HepG2 (cell line): ENCODE results near the gene ARHGEF4. TPM values are rescaled to one million over a fixed set of nuclear protein-coding genes. Genes with fewer than 3 reads are reported as not detected.

ENCODE experiments used
- FIP1L1 ChIP-seq: fragments of 200-400 bp; formaldehyde crosslinking; IDR thresholded peaks from 2 replicates; pipeline ENCODE4 v1.6.1; 2018; ENCODE audit warnings: low read depth, mild to moderate bottlenecking, low read length, moderate library complexity, borderline replicate concordance; ENCODE audit not compliant: insufficient read depth
- polyA plus RNA-seq, 8 experiments: library from polyadenylated mRNA; depleted of rRNA in 3 of 8; stranded (reverse) in 7 of 8; unstranded in 1 of 8; fragments of >200 nt; fragmentation: Illumina TruSeq in 4 of 8; extraction: Trizol in 4 of 8; gene quantifications; 2 replicates each; pipeline versions ENCODE4 v1.2.1 to v1.2.3, GENCODE V29; 2011 to 2016; ENCODE audit warnings: low read depth in 4 of 8, missing spikeins in 1 of 8, mixed read lengths in 1 of 8; ENCODE audit not compliant: insufficient read depth in 1 of 8
- total RNA-seq, 5 experiments: library from RNA; depleted of rRNA; stranded (reverse); fragments of >200 nt; fragmentation: Illumina TruSeq; extraction: Trizol; gene quantifications; 2 replicates each; pipeline ENCODE4 v1.2.3, GENCODE V29; 2016; ENCODE audit warnings: low read depth in 1 of 5
- TF ChIP-seq, protein P1 (sequence below): sonication (generic); formaldehyde crosslinking; IDR thresholded peaks from 2 replicates; pipeline ENCODE4 v1.4.0; 2020; ENCODE audit warnings: missing genetic modification reagents, borderline replicate concordance
- TF ChIP-seq, protein P2 (sequence below): sonication (generic); formaldehyde crosslinking; IDR thresholded peaks from 2 replicates; pipeline ENCODE4 v1.5.0; 2020; ENCODE audit warnings: missing genetic modification reagents
- TF ChIP-seq, protein P3 (sequence below): sonication (generic); formaldehyde crosslinking; IDR thresholded peaks from 2 replicates; pipeline ENCODE4 v1.4.0; 2020; ENCODE audit warnings: missing genetic modification reagents

ARHGEF4 gene
- total and polyA plus RNA-seq, 2 of the 13 experiments (the other 11 are each of a cell fraction or from before 2014, with no cell fraction given), result 0.11 to 0.13 TPM

DNA sequence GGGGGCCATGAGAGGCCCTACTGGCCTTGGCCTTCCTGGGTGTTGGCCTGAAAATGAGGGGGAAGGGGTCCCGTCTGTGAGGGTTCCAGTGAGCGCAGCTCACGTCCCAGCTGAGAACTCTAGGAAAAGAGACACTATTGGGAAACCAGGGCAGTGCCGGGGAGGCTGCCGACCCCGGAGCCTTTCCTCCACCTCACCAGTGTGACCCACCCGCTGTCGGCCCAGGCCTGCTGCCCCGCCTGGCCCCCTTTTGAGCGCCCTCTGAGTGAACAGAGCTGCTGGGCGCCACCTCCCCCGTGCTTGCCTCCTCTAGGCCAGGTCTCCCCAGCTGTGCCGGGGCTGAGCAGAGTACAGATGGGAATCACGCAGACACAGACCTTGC, 17.5 kb upstream of the ARHGEF4 start (continued):
- TF ChIP-seq, protein P1, sequence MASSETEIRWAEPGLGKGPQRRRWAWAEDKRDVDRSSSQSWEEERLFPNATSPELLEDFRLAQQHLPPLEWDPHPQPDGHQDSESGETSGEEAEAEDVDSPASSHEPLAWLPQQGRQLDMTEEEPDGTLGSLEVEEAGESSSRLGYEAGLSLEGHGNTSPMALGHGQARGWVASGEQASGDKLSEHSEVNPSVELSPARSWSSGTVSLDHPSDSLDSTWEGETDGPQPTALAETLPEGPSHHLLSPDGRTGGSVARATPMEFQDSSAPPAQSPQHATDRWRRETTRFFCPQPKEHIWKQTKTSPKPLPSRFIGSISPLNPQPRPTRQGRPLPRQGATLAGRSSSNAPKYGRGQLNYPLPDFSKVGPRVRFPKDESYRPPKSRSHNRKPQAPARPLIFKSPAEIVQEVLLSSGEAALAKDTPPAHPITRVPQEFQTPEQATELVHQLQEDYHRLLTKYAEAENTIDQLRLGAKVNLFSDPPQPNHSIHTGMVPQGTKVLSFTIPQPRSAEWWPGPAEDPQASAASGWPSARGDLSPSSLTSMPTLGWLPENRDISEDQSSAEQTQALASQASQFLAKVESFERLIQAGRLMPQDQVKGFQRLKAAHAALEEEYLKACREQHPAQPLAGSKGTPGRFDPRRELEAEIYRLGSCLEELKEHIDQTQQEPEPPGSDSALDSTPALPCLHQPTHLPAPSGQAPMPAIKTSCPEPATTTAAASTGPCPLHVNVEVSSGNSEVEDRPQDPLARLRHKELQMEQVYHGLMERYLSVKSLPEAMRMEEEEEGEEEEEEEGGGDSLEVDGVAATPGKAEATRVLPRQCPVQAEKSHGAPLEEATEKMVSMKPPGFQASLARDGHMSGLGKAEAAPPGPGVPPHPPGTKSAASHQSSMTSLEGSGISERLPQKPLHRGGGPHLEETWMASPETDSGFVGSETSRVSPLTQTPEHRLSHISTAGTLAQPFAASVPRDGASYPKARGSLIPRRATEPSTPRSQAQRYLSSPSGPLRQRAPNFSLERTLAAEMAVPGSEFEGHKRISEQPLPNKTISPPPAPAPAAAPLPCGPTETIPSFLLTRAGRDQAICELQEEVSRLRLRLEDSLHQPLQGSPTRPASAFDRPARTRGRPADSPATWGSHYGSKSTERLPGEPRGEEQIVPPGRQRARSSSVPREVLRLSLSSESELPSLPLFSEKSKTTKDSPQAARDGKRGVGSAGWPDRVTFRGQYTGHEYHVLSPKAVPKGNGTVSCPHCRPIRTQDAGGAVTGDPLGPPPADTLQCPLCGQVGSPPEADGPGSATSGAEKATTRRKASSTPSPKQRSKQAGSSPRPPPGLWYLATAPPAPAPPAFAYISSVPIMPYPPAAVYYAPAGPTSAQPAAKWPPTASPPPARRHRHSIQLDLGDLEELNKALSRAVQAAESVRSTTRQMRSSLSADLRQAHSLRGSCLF (CRISPR knock-in tag), result no peak
- TF ChIP-seq, protein P2, sequence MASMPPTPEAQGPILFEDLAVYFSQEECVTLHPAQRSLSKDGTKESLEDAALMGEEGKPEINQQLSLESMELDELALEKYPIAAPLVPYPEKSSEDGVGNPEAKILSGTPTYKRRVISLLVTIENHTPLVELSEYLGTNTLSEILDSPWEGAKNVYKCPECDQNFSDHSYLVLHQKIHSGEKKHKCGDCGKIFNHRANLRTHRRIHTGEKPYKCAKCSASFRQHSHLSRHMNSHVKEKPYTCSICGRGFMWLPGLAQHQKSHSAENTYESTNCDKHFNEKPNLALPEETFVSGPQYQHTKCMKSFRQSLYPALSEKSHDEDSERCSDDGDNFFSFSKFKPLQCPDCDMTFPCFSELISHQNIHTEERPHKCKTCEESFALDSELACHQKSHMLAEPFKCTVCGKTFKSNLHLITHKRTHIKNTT (CRISPR knock-in tag), result no peak
- TF ChIP-seq, protein P3, sequence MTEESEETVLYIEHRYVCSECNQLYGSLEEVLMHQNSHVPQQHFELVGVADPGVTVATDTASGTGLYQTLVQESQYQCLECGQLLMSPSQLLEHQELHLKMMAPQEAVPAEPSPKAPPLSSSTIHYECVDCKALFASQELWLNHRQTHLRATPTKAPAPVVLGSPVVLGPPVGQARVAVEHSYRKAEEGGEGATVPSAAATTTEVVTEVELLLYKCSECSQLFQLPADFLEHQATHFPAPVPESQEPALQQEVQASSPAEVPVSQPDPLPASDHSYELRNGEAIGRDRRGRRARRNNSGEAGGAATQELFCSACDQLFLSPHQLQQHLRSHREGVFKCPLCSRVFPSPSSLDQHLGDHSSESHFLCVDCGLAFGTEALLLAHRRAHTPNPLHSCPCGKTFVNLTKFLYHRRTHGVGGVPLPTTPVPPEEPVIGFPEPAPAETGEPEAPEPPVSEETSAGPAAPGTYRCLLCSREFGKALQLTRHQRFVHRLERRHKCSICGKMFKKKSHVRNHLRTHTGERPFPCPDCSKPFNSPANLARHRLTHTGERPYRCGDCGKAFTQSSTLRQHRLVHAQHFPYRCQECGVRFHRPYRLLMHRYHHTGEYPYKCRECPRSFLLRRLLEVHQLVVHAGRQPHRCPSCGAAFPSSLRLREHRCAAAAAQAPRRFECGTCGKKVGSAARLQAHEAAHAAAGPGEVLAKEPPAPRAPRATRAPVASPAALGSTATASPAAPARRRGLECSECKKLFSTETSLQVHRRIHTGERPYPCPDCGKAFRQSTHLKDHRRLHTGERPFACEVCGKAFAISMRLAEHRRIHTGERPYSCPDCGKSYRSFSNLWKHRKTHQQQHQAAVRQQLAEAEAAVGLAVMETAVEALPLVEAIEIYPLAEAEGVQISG (CRISPR knock-in tag), result no peak
- no peak for TF ChIP-seq FIP1L1
- TF ChIP-seq, all 625 proteins: peak for 0
